Sigmoid colon (tissue), 7 donors: Measurements from ENCODE around the gene OTOP3. TPM values are rescaled to one million over a fixed set of nuclear protein-coding genes. Genes with fewer than 3 reads are reported as not detected.

ENCODE experiments used
- DNase-seq: peaks from one replicate; pipeline ENCODE4 v3.0.0-alpha.2; 2019
- H3K27ac ChIP-seq, 4 donors: fragments of 200-600 bp; sonication (generic); one replicate each; pipeline ENCODE4 v1.5.1; 2016 to 2019; ENCODE audit warnings: mild to moderate bottlenecking in 1 of 4
- H3K27me3 ChIP-seq, 3 donors: fragments of 200-600 bp; sonication (generic); one replicate each; pipeline ENCODE4 v1.5.1; 2019; ENCODE audit warnings: mild to moderate bottlenecking in 1 of 3
- H3K36me3 ChIP-seq, 4 donors: fragments of 200-600 bp; sonication (generic); one replicate each; pipeline ENCODE4 v1.5.1; 2016 to 2019
- H3K4me1 ChIP-seq, 4 donors: fragments of 200-600 bp; sonication (generic); one replicate each; pipeline ENCODE4 v1.5.1; 2017 to 2019
- H3K4me3 ChIP-seq, 4 donors: fragments of 200-600 bp; sonication (generic); one replicate each; pipeline ENCODE4 v1.5.1; 2017 to 2019; ENCODE audit warnings: mild to moderate bottlenecking in 2 of 4, moderate library complexity in 1 of 4
- H3K9me3 ChIP-seq, 4 donors: fragments of 200-600 bp in 3 of 4; sonication (generic) in 3 of 4; one replicate each; pipeline versions ENCODE4 v1.5.1 to v1.6.1; 2013 to 2019
- EP300 ChIP-seq, 4 donors: sonication (generic); formaldehyde crosslinking; IDR thresholded peaks; one replicate each; pipeline ENCODE4 v1.6.1; 2017; ENCODE audit warnings: antibody characterized with exemption in 4 of 4
- POLR2A ChIP-seq, 2 donors: fragments of 450-650 bp; IDR thresholded peaks; one replicate each; pipeline ENCODE4 v1.6.1; 2016; ENCODE audit warnings: antibody characterized with exemption in 2 of 2, mild to moderate bottlenecking in 2 of 2, moderate library complexity in 2 of 2
- POLR2AphosphoS5 ChIP-seq, 4 donors: sonication (generic); formaldehyde crosslinking; IDR thresholded peaks; one replicate each; pipeline ENCODE4 v1.6.1; 2017; ENCODE audit warnings: antibody characterized with exemption in 4 of 4
- WGBS, 2 donors: extraction: QIAGEN DNeasy Blood & Tissue Kit; methylation state at CpG; one replicate each; pipeline ENCODE4 v1.1.7; 2013; 5-methylcytosine and 5-hydroxymethylcytosine counted together
- intact Hi-C: fragments of 100-400 bp; cut with DNase I; formaldehyde crosslinking; loops from one replicate; pipeline ENCODE4 v1.15.1; 2023
- polyA plus RNA-seq, 3 donors: library from polyadenylated mRNA; stranded (reverse); fragments of 200-250 nt; gene quantifications; one replicate each; pipeline ENCODE4 v1.2.3, GENCODE V29; 2013
- total RNA-seq, 4 donors: library from RNA; depleted of rRNA; stranded (reverse); fragments of >200 nt; gene quantifications; one replicate each; pipeline ENCODE4 v1.1.0, GENCODE V29; 2016
- TF ChIP-seq, protein P1 (sequence below), 4 experiments: fragments of 450-650 bp in 3 of 4; fragments of 200-600 bp in 1 of 4; IDR thresholded peaks; one replicate each; pipeline ENCODE4 v1.5.1; 2016 to 2019; ENCODE audit warnings: antibody characterized with exemption in 4 of 4, mild to moderate bottlenecking in 3 of 4, moderate library complexity in 2 of 4
- donor health status: healthy with polysubstance abuse.
- donor health status: Bipolar disorder and iron deficiency.
- donor health status: healthy.

The OTOP3 gene
- total and polyA plus RNA-seq, 7 donors = 0.28 to 1.8 (median 0.60) TPM; not detected in 4

DNA sequence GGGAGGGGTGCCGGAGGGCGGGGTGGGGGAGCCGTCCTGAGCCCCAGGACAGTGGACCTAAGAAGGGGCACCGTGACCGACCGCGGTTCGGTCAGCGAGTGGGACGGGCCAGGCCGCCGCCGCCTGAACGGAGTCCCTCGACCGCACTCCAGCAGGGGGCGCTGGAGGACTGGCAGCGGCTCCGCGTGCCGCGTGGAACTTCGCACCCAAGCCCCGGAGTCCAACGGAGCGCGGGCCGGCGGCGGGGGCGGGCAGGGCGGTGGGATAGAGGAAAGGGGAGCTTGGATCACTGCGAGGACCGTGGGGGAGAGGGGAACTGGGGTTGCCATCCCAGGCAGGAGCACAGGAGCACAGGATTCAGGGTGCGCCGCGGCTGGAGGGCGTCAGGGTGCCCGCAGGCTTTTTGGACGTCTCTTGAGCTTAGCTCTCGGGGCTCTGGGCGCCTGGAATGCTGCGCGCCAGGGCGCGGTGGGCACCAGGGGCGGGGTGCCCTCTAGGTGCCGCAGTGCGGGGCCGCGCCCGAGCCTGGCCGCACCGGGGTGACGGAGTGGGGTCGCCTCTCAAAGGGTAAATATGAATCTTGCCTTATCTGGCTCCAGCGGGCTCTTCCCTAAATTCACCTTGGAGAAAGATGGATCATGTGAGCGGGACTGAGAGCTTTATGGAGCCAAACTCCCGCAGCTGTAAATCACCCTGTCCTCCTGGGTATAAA lies 12.0 kb upstream of the OTOP3 start:
- DNase-seq = no peak
- no peaks in the 10 kb centered on the region for H3K9me3 ChIP-seq
- WGBS, 2 donors = 3% methylated on average over 59 of the region's 59 CpGs
- peaks cover 0 to 26% (median 22%) of the 10 kb centered on the region in 4 donors for H3K4me1 ChIP-seq
- intact Hi-C loops = loop anchor here (1.0 kb wide), 1 partner anchor 35 kb away; no protein-coding TSS in a partner anchor
- no peaks in the 10 kb centered on the region for H3K36me3 ChIP-seq
- peaks cover 36 to 92% (median 69%) of the 10 kb centered on the region in 3 donors for H3K27me3 ChIP-seq
- H3K27ac ChIP-seq = no peak overlapping the region
- TF ChIP-seq POLR2A (IDR thresholded peaks at IDR 0.05) (no peak), POLR2AphosphoS5 (IDR thresholded peaks at IDR 0.05) (no peak)
- TF ChIP-seq, protein P1, sequence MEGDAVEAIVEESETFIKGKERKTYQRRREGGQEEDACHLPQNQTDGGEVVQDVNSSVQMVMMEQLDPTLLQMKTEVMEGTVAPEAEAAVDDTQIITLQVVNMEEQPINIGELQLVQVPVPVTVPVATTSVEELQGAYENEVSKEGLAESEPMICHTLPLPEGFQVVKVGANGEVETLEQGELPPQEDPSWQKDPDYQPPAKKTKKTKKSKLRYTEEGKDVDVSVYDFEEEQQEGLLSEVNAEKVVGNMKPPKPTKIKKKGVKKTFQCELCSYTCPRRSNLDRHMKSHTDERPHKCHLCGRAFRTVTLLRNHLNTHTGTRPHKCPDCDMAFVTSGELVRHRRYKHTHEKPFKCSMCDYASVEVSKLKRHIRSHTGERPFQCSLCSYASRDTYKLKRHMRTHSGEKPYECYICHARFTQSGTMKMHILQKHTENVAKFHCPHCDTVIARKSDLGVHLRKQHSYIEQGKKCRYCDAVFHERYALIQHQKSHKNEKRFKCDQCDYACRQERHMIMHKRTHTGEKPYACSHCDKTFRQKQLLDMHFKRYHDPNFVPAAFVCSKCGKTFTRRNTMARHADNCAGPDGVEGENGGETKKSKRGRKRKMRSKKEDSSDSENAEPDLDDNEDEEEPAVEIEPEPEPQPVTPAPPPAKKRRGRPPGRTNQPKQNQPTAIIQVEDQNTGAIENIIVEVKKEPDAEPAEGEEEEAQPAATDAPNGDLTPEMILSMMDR (IDR thresholded peaks at IDR 0.05) = peak; percentile 27 to 72 (median 41)
- H3K4me3 ChIP-seq = peak overlapping the region in 3 of 4 donors; percentile 24 to 38 (median 35)

DNA sequence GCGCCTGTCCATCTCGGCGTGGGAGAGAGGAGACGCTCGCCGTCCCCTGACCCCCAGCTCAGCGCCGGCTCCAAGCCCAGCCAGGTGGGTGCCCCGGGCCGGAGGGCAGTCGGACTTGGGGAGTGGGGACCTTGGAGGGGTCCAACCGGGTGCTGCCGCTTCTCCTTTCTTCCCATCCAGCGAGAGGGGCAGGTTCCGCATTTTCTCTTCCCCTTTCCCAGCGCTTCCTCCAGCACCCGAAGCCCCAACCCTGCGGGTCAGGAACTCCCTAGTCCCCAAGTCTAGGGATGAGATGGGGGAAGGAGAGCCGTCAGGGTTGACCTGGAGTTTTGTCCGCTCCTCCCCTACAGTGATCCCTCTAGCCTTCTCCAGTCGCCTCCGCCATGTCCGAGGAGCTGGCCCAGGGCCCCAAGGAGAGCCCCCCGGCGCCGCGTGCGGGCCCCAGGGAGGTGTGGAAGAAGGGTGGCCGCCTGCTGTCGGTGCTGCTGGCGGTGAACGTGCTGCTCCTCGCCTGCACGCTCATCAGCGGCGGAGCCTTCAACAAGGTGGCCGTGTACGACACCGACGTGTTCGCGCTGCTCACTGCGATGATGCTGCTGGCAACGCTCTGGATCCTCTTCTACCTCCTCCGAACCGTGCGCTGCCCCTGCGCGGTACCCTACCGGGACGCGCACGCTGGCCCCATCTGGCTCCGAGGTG lies 11.3 kb upstream of the OTOP3 start, which contains the start of gene OTOP2:
Gene OTOP2, plus strand, starts transcription at position 24 of the 699 bp plus-strand sequence. Its CDS starts 360 bp downstream, at position 384.
- TF ChIP-seq EP300 (IDR thresholded peaks at IDR 0.05) (no peak), POLR2AphosphoS5 (IDR thresholded peaks at IDR 0.05) (no peak), POLR2A (IDR thresholded peaks at IDR 0.05) (no peak)
- TF ChIP-seq, protein P1 (IDR thresholded peaks at IDR 0.05) = no peak
- intact Hi-C loops = no loop called here
- Histone ChIP-seq H3K9me3 (no peaks in the 10 kb centered on the region), H3K4me3 (peak within 1 kb of the TSS; percentile 8 to 38 (median 30)), H3K36me3 (no peaks in the 10 kb centered on the region), H3K27me3 (peaks cover 36 to 92% (median 66%) of the 10 kb centered on the region in 3 donors), H3K27ac (no peak within 1 kb of the TSS), H3K4me1 (peaks cover 0 to 26% (median 22%) of the 10 kb centered on the region in 4 donors)
- 3 to 10% methylated on average over 54 of the region's 54 CpGs for WGBS, 2 donors
- DNase-seq = no peak

DNA sequence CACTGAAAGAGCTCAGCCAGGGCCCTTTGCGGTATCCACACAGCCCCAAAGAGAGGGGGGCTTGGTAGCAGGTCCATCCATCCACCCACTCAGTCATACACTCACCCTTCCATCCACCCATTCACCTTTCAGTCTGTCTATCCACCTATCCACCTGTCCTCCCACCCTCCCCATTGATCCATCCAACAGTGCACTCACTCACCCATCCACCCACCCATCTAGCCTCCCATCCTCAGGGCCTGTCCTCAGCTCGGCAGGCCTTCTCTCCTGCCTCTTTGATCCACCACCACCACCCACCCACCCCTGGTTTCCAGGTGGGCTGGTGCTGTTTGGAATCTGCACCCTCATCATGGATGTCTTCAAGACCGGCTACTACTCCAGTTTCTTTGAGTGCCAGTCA lies 10.5 kb upstream of the OTOP3 start:
- H3K27me3 ChIP-seq = peaks cover 36 to 90% (median 60%) of the 10 kb centered on the region in 3 donors

DNA sequence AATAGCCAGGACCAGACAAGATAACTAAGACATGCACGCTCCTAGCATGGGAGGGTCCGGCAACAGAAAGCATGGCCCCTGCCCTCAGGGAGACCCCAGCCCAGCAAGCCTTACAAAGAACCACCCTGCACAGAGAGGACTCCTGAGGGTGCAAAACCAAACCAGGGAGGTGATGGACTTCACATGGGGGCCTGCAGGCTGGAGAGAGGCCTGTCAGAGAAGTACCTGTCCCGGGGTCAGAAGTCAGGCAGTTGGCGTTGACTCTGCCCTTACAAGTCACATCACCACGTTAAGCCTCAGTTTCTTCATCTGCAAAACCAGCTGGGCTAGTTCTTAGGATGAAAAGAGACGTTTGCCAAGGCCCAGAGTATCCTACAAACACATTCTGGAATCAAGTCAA lies 6.9 kb upstream of the OTOP3 start:
- H3K27me3 ChIP-seq = peaks cover 15 to 89% (median 36%) of the 10 kb centered on the region in 3 donors
- no peak overlapping the region for H3K4me3 ChIP-seq
- DNase-seq = no peak
- TF ChIP-seq, protein P1 (IDR thresholded peaks at IDR 0.05) = no peak
- TF ChIP-seq POLR2A (IDR thresholded peaks at IDR 0.05) = no peak
- no peak for TF ChIP-seq POLR2AphosphoS5 (IDR thresholded peaks at IDR 0.05)
- TF ChIP-seq EP300 (IDR thresholded peaks at IDR 0.05) = no peak
- H3K27ac ChIP-seq = no peak overlapping the region
- WGBS, 2 donors = 70 to 78% methylated on average over 6 of the region's 6 CpGs
- H3K36me3 ChIP-seq = no peaks in the 10 kb centered on the region
- intact Hi-C loops = no loop called here
- peaks cover 0 to 11% (median 9%) of the 10 kb centered on the region in 4 donors for H3K4me1 ChIP-seq
- H3K9me3 ChIP-seq = no peaks in the 10 kb centered on the region

More for the DNA sequence above, 10.5 kb upstream of the OTOP3 start:
- no peak for TF ChIP-seq EP300 (IDR thresholded peaks at IDR 0.05)
- TF ChIP-seq POLR2A (IDR thresholded peaks at IDR 0.05) = no peak
- no peak for TF ChIP-seq POLR2AphosphoS5 (IDR thresholded peaks at IDR 0.05)
- TF ChIP-seq, protein P1 (IDR thresholded peaks at IDR 0.05) = no peak
- no peak overlapping the region for H3K4me3 ChIP-seq
- DNase-seq = no peak
- WGBS, 2 donors = 70 to 73% methylated on average over 3 of the region's 3 CpGs
- no peaks in the 10 kb centered on the region for H3K9me3 ChIP-seq
- H3K4me1 ChIP-seq = peaks cover 0 to 26% (median 22%) of the 10 kb centered on the region in 4 donors
- no peak overlapping the region for H3K27ac ChIP-seq
- no peaks in the 10 kb centered on the region for H3K36me3 ChIP-seq
- intact Hi-C loops = no loop called here
